Stimulated activated CD8-positive, alpha-beta memory T cell treated with anti-CD3 and anti-CD28 coated beads, Interleukin-12 subunit alpha, Interleukin-12 subunit beta, amount 100 ng/mL, for 4 hours (primary cell): Measurements from ENCODE around the gene RASAL2.
"Not testable (repeated sequence)": the region's sequence is repeated elsewhere in the genome, so short reads cannot be mapped to it uniquely, and the experiment has no call there.

Experiments used
- DNase-seq: peaks from one replicate; pipeline ENCODE4 v3.0.0-alpha.2; 2020; ENCODE audit warnings: low read depth

Gene RASAL2

DNA sequence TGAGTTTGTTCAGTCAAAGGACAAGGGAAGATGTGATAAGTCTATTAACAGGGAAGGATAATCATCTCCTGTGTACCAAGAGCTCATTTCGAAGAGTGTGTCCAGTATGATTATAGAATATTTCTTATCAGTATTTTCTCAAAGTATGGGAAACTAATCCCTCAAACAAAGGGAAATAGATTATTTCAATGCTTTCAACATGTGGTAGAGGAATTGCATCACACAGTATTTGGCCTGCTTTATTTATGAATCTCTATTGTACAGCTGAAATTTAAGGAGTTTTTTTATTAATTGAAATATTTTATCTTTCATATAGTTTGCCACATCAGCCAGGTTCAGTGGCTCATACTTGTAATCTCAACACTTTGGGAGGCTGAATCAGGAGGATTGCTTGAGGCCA, 251.9 kb downstream of the RASAL2 start:
- no peak for DNase-seq

DNA sequence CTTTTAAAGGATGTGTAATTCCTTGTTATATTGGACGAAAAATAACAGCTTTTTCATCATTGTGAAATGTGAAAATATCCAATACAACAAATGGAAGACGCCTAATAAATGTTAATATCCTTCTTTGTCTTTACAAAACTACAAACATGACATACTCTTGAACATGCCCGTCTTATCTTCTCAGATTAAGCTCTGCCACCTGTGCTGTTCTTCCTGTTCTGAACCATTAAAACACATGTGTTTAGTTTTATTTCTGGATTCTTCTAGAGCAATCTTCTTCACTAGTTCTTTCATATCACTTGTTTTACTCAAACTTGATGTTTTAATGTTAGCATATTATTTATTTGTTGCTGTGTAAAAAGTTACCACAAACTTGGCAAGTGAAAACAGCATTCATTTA, 255.9 kb downstream of the RASAL2 start:
- DNase-seq = no peak

GRCh38 chr1:178351911-178352310, 258.0 kb downstream of the RASAL2 start:
- not testable (repeated sequence) for DNase-seq

- DNase-seq = no peak
Measured at GRCh38 chr1:178352790-178353416, 259.0 kb downstream of the RASAL2 start.

DNA sequence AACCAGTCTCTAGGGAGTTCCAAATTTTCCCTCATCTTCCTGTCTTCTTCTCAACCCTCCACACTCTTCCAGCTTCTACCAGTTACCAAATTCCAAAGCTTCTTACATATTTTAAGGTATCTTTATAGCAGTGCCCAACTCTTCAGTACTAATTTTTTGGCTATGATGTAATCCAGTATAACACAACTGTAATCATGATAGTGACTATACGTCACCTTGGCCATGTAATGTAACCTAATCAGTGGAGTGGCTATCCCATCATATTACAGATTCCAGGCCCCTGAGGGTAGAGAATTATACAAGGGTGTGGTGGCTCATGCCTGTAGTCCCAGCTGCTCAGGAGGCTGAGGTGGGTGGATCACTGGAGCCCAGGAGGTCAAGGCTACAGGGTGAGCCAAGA, 259.6 kb downstream of the RASAL2 start:
- no peak for DNase-seq

- no peak for DNase-seq
Measured at GRCh38 chr1:178354816-178355215, 260.9 kb downstream of the RASAL2 start.

GRCh38 chr1:178356299-178356698, 262.4 kb downstream of the RASAL2 start:
- no peak for DNase-seq

GRCh38 chr1:178358456-178358855, 264.6 kb downstream of the RASAL2 start:
- DNase-seq = no peak

DNA sequence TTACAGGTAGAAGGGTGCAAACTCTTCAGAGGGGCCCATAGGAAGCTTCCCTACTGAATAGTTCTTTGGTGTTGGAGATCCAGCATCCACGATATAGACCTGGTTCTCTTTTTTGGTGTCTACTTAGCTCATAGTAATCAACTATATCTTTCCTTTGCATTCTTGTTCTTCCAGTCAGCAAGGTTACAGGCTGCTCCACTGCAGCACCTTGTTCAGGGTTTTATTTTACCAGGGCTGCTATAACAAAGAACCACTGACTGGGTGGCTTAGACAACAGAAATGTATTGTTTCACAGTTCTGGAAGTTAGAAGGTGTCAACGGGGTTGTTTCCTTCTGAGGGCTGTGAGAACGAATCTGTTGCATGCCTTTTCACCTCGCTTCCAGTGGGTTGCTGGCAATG, 266.5 kb downstream of the RASAL2 start:
- no peak for DNase-seq

GRCh38 chr1:178361847-178362246, 267.9 kb downstream of the RASAL2 start:
- no peak for DNase-seq

- no peak for DNase-seq
Measured at GRCh38 chr1:178362747-178363146, 268.8 kb downstream of the RASAL2 start.

DNA sequence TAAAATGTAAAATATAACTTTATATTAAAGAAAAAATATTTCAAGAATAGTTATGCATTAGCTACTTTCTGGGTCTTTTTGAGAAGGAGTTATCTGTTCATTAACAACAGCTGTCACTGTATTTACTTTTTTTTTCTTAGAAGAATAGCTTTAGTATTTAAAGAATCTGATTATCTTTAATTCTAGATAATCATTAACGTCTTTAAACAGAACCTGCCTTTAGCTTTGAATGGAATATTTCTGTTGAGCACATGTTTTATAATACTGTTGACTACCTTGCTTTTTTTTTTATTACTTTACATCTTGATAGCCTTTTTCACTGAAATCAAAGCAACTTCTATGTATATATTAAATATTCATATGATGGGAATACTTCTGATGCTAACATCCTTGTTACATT, 270.9 kb downstream of the RASAL2 start:
- DNase-seq = no peak

DNA sequence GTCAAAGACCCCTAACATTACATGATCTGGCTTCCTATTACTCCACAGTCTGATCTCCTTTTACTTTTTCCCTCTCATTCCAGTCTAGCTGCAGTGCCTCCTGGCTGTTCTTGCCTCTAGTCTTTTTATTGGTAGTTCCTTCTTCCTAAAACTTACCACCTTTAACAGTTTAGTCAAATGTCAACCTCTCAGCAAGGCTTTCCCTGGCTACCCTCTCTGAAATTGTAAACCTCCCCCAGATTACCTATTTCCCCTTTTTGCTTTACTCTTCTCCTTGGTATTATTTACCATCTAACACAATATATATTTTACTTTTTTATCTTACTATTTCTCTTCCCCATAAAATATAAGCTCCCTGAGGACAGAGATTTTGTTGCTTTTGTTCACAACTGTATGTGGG, 273.2 kb downstream of the RASAL2 start:
- DNase-seq = no peak

GRCh38 chr1:178368208-178368607, 274.3 kb downstream of the RASAL2 start:
- DNase-seq = no peak

- no peak for DNase-seq
Measured at GRCh38 chr1:178371235-178371634, 277.3 kb downstream of the RASAL2 start.

- DNase-seq = no peak
Measured at GRCh38 chr1:178371933-178372388, 278.1 kb downstream of the RASAL2 start.

- DNase-seq = no peak
Measured at GRCh38 chr1:178374016-178374415, 280.1 kb downstream of the RASAL2 start.

DNA sequence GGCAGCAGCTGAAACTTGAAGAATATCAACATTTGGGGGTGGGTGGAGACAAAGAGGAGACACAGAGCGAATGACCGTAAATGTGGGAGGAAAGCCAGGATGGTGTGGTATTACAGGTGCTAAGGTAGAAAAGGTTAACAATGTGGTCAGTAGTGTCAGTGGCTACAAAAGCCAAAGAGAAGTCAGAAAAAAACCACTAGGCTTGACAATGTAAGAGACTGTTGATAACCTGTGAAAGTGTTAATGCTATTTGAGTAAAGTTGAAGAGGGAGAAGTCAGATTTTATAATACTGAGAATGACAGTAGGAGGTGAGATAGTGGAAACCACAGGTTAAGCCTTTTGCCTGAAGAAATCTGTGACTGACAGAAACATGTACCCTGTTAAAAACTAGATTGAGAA, 282.1 kb downstream of the RASAL2 start:
- DNase-seq = no peak

DNA sequence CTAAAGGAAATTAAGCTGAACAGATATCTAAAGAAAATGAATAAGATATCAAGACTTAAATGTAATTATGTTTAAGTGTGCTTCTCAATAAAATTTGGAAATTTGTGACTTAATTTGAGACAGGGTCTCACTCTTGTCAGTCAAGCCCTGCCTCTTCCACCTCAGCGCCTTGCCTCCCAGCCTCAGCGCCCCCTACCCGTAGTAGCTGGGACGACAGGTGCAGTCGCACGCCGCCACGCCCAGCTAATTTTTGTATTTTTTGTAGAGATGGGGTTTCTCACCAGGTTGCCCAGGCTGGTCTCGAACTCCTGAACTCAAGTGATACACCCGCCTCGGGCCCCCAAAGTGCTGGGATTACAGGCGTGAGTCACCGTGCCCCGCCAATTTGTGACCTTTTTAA, 285.9 kb downstream of the RASAL2 start:
- no peak for DNase-seq

DNA sequence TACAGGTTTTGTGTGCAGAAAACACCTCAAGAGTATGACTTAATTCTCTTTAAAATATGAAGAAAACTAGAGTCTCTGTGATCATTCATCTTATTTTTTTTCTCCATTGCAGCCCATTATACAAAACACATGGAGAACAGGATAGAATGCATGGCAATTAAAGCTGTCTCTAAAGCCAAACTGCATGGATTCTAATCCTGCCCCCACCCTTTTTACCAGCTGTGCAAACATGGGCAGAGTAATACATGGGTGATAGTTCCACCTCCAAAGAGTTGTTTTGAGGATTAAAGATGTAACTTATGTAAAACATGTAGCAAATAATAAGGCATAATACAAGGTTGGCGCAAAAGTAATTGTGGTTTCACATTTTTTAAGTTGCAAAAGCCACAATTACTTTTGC, 288.5 kb downstream of the RASAL2 start:
- no peak for DNase-seq

DNA sequence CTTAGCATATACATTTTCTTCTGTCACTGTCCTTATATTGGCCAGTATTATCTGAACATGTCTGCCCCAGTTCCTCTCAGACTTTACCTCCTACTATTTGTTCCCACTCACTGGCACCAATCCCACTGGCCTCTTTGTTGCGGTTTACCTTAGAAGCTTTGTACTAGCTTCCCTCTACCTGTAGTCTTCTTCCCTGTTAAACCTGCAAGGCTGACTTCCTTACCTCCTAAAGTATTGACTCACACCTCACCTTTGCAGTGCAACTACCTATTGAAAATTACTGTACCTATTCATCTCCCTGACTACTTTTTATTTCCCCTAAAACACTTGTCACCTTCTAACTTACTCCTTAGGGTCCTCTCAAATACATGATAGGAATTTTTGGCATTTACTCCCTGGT, 291.8 kb downstream of the RASAL2 start:
- no peak for DNase-seq

DNA sequence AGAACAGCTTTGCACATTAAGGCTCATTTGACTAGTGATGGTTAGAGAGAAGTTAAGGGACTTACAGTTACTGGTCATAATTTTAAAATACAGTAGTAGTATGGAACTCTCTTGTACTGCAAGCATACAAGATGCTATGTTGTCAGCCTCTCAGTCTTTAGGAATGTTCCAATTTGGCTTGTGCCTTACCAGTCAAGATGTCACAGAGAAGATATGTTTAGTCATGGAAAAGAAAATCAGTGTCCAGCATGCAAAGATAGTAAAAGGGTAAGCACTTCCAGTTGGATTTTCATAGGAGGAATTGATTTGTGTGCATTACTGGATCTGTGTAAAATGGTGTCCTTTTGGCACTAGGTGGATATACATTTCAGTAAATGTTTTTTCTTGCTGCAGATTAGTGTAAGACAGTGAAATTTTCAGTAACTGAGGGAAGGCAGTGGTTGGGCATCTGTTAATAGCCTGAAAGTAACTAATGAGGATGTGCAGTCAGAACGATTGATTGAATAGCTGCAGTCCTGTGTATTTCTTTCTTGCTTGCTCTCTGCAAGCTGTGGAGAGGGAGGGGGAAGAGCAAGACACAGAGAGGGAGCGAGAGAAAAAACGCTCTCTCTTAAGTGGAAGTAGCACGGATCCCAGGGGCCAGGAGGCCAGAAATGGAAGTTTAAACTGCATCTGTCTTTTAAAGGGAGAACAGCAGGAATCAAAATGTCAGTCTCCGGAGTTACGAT, 294.7 kb downstream of the RASAL2 start:
- no peak for DNase-seq

- no peak for DNase-seq
Measured at GRCh38 chr1:178389441-178389840, 295.5 kb downstream of the RASAL2 start.

- not testable (repeated sequence) for DNase-seq
Measured at GRCh38 chr1:178390280-178390679, 296.4 kb downstream of the RASAL2 start.
